GM06990 (cell line): ENCODE data around the gene ADORA2A.

Experiments
- DNase-seq: peaks from one replicate; pipeline ENCODE4 v3.0.0-alpha.2; 2011; ENCODE audit not compliant: insufficient read length; ENCODE audit errors: extremely low read depth
- H3K27me3 ChIP-seq: replicated peaks from 2 replicates; pipeline ENCODE4 v1.6.0; 2011; ENCODE audit warnings: low read length; ENCODE audit not compliant: control insufficient read depth, insufficient read depth
- H3K36me3 ChIP-seq: 2 replicates; pipeline ENCODE4 v1.5.1; 2011; ENCODE audit warnings: low read length; ENCODE audit not compliant: control insufficient read depth, insufficient read depth
- H3K4me3 ChIP-seq: replicated peaks from 2 replicates; pipeline ENCODE4 v1.5.1; 2011; ENCODE audit warnings: low read depth, mild to moderate bottlenecking, control low read depth, low read length
- CTCF ChIP-seq: IDR thresholded peaks from 2 replicates; pipeline ENCODE4 v1.5.1; 2011; ENCODE audit warnings: low read length, control low read depth, mild to moderate bottlenecking, inconsistent platforms; ENCODE audit not compliant: insufficient read depth, poor library complexity, severe bottlenecking

The ADORA2A gene

GRCh38 chr22:24404561-24405275, 22.7 kb upstream of the ADORA2A start:
- peaks cover 5% of the 10 kb centered on the region for H3K36me3 ChIP-seq
- DNase-seq: no peak
- no peak for TF ChIP-seq CTCF

GRCh38 chr22:24405631-24406321, 21.6 kb upstream of the ADORA2A start:
- H3K36me3 ChIP-seq: peaks cover 5% of the 10 kb centered on the region

More at GRCh38 chr22:24404561-24405275, 22.7 kb upstream of the ADORA2A start:
- Histone ChIP-seq H3K4me3 (no peak overlapping the region), H3K27me3 (no peaks in the 10 kb centered on the region)

DNA sequence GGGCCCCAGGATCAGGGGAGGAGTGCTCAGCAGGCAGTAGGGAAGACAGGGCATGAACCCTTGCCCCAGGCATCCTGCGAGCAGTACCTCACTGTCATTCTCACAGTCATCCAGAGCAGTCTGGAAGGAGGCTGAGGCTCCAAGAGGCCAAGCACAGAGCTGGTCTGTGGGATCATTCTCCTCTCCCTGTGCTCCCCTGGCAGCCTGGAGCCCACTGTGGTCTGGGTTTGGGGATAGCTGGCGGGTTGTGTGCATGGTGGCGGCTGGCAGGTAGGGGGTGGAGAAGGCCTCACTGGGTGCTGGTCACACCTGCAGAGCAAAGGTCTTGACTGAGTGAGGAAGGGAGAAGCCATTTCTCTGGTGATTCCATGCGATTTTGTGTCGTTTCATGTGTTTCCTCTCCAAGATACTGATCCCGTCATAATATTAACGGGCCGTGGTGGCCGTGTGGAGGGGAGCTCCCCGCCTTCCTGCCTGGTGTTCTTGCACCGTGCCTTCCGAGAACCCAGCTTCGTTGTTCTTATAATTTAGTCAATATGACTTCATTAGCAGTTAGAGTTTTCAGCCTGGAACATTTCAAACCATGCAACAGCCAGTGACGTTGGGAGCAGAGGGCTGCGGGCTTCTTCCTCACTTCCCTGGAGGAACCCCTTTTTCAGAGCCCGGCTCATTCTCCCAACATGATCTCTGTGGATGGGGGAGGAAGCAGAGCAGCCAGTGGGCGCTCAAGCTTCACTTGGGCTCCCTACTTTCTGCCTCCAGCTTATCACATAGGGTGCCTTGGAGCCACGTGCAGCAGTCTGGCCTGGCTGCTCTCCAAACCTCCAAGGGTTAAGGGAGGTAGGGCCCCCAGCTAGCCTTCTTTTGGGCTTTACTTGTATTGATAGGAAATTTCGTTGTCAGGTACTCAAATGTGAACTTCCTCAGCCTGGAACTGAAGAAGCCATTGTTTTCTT, 20.8 kb upstream of the ADORA2A start:
- no peak for TF ChIP-seq CTCF

More at GRCh38 chr22:24405631-24406321, 21.6 kb upstream of the ADORA2A start:
- no peaks in the 10 kb centered on the region for H3K27me3 ChIP-seq
- no peak for DNase-seq
- no peak for TF ChIP-seq CTCF
- no peak overlapping the region for H3K4me3 ChIP-seq

DNA sequence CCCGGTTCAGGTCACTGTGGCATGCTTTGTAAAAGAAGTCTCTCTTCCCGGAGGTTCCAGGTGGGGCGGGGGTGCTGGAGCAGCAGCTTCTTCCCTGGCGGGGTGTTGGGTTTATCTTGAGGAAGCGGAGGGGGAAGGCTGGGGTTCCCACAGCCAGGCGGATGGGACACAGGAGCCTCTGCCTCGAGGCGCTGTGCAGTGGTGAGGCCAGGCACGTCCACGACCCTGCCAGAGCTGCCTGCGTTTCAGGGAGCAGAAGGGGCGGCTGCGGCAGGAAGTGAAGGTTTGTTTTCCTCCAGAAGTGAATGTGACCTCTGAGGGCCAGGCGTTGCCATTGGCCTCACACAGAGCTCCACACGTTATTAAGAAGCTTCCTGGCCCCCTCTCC, 20.1 kb upstream of the ADORA2A start:
- peaks cover 9% of the 10 kb centered on the region for H3K36me3 ChIP-seq
- no peaks in the 10 kb centered on the region for H3K27me3 ChIP-seq
- DNase-seq: no peak
- no peak overlapping the region for H3K4me3 ChIP-seq
- no peak for TF ChIP-seq CTCF

More for the DNA sequence above, 20.8 kb upstream of the ADORA2A start:
- no peaks in the 10 kb centered on the region for H3K27me3 ChIP-seq
- DNase-seq: no peak
- H3K4me3 ChIP-seq: no peak overlapping the region
- peaks cover 8% of the 10 kb centered on the region for H3K36me3 ChIP-seq

DNA sequence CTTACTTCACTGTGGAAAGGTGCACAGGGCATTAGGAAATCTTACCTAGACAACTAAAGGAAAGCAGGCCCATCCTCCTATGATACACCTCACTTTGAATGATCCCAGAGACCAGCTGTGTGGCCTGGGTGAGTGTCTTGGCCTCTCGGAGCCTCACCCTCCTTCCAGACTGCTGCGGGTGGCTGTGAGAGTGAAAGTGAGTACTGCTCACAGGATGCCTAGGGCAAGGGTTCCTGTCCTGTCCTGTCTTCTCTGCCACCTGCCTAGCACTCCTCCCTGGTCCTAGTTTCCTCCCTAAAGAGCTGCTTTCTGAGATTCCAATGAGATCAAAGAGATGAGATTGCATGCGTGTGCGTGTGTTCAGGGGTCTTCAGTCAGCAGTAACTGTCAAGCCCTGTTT, 19.5 kb upstream of the ADORA2A start:
- Histone ChIP-seq H3K4me3 (no peak overlapping the region), H3K36me3 (peaks cover 9% of the 10 kb centered on the region), H3K27me3 (no peaks in the 10 kb centered on the region)
- no peak for DNase-seq
- TF ChIP-seq CTCF: no peak
